CD4-positive, alpha-beta T cell treated with Interleukin-21 for 1 hour (primary cell): ENCODE measurements around the gene SCYL1.

Experiments used
- DNase-seq: peaks from one replicate; pipeline ENCODE4 v3.0.0-alpha.2; 2020

Gene SCYL1

GRCh38 chr11:65555693-65556231 is 30.9 kb downstream of the SCYL1 start:
- DNase-seq: no peak

DNA sequence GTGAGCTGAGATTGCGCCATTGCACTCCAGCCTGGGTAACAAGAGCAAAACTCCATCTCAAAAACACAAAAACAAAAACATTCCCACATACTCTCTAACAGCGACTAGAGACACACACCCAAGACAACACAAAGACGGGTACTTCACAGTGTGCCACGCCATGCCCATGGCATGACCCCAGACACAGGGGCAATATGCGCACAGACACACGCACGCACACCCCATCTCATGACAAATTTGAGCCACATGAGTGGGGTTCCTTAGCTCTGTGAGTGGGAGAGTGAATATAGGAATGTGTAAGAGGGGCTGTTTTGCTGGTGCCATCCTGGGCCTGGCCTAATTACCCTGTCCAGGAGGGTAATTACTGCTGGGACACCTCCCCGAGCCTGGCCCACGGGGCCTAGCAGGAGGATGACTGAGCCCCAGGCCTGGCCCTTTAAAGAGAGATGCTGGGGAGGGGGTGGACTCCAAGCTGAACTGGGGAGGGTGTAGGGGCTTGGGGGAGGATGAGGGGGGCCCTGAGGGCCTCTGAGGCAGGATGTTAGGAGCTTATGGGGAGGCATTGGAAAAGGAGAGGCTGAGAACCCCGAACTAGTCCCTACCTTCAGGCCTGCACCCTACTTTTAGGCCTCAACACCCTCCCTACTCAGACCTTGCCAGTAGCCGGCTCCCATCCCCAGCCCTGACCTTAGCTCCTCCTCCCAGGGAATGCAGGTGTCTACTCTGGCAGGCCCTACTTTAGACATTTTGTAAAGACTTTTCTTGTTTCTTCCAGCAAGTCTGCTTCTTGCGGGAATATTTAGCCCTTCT is 31.8 kb downstream of the SCYL1 start:
- DNase-seq: no peak

GRCh38 chr11:65557280-65558001 is 32.6 kb downstream of the SCYL1 start:
- DNase-seq: no peak

DNA sequence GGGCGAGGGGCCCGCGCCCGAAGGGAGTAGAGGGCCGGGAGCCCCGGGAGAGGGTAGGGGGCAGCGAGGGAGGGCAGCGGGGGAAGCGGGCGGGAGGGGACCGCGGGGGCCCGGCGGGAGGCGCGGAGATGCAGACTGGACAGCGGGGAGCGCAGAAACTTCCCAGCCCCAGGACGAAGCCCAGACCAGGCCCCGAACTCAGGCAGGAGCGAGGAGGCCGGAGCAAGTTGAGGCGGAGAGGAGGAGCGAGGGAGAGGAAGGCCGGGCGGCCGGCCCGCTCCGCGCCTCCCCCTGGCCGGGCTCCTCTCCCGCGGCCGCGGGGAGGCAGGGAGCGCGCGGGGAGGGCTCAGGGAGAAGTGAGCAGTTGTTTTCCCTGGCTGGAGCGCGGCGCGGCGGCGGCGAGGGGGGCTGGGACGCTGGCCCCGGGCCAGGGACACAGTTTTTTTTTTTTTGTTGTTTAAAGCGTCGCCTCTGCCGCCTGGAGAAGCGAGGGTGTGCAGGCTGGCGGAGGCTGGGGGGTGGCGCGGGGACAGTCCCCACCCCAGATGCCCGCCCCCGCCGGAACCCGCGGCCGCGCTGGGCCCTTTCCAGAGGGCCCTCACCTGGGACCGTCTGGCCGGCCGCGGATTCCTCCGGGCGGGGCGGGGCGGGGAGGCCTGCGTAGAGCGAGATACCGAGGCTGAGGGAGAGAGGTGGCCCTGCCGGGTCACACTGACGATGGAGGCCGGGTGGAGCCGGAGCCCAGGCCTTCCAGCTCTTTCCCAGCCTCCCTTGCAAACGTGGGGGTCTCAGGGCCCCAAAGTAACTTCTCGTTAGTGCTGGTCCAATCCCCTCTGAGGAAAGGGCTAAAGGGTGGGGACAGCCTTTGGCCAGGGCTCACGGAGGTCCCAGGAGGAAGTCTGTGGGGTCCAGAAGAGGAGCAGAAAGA is 33.4 kb downstream of the SCYL1 start, which contains the start of gene LTBP3:
TSS of gene LTBP3 (minus strand) at position 358 of the 928 bp plus-strand sequence. CDS start 400 bp downstream, outside the sequence.
- DNase-seq: peak; percentile 55

DNA sequence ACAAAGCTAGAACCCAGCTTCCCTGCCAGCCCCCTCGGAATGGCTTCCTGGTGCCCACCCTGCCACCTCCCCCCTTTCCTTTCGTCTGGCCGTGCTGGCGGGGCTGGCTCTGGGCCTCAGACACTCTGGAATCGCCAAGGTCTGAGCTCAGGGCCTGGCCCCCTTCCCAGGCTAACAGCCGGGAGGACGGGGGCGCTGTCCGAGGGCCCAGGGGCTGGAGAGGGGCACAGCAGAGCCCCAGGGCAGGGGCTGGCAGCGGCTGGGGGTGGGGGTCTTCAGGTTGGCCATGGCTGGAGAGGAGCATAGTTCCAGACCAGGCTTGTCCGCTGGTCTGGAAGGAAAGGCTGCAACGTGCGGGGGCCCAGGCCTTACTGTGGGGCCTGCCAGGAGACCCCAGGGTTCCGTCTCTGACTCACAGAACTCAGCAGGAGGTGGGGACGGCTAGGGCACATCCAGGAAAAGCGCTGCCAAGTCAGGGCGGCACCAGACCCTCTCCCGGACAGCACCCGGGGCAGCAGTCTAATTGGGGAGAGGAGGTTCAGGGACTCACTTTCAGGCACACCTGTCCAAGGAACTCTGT is 34.1 kb downstream of the SCYL1 start:
- DNase-seq: no peak

DNA sequence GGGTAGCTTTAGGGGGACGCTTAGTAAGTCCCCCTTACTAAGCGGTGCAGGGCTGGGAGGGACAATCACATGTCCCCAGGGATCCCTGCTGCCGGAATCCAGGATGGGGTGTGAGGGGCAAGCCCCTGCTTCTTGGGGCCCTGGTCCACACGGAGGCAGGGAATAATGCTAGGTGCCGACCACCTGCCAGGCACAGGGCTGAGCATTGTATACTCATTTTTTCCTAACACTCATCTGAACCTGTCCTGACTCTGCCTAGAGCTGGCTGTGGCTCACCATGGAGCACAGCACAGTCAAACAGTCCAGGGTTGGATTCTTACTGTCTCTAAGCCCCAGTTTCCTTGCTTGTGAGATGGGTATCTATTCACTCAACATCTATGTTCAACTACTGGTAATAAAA is 34.7 kb downstream of the SCYL1 start:
- DNase-seq: no peak

DNA sequence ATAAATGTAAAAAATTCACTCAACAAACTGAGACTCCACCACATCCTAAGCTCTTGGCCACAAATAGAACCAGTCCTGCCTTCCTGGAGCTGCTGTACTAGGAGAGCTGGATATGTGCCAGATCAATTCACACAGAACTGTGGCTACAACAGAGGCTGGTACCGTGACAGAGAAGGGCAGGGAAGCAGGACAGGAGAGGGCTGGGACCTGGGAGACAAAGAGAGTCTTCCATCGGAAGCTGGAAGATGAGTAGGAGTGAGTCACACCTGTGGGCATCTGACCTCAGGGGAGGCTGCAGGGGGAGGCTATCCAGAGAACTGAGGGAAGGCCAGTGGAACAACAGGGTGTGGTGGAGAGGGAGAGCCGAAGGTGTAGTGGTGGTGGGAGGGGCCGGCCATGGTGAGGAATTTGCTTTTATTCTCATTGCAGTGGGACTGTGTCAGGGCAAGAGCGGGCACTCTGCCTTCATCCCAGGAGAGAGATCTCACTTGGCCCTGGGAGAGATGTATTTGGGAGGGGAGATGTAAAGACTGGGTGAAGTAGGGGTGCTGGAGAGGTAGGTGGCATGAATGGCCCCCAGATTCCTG is 35.2 kb downstream of the SCYL1 start:
- no peak for DNase-seq

GRCh38 chr11:65560555-65561418 is 35.9 kb downstream of the SCYL1 start:
- no peak for DNase-seq

DNA sequence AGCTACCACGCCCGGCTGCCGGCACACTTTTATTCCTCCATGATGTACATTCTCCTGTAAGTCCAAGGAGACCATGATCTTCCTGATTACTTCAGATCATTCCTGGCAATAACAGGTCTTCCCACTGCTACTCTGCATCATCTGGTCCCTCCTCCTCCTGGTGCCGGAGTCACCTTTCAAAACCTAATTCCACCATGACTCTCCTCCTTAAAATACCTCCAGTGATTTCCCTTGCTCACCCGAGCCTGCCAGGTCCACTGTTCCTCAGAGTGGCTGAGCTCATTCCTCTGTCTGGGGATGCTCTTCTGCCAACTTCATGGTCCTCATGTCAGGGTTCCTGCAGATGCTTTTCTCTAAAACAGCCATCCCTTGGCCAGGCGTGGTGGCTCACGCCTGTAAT is 37.1 kb downstream of the SCYL1 start:
- DNase-seq: no peak

- DNase-seq: no peak
These were observed 37.9 kb downstream of the SCYL1 start for GRCh38 chr11:65562788-65563187.

DNA sequence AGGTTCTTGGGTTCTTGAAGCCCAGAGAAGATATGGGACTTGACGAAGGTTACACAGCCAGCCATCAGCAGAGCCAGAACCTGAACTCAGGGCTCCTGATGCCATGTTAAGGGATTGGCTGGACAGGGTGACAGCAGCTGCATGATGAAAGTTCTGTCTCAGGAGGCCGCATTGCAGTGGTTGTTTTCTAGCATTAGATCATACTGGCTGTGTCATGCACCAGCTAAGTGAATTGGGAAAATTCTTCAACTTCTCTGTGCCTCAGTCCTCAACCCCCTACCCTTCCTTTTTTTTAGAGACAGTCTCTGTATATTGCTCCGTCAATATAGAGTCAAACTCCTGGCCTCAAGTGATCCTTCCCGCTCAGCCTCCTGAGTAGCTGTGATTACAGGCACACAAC is 38.7 kb downstream of the SCYL1 start:
- no peak for DNase-seq

GRCh38 chr11:65564879-65565559 is 40.1 kb downstream of the SCYL1 start:
- peak; percentile 56 for DNase-seq

- peak; percentile 83 for DNase-seq
These were observed 41.0 kb downstream of the SCYL1 start for GRCh38 chr11:65565624-65566453.

DNA sequence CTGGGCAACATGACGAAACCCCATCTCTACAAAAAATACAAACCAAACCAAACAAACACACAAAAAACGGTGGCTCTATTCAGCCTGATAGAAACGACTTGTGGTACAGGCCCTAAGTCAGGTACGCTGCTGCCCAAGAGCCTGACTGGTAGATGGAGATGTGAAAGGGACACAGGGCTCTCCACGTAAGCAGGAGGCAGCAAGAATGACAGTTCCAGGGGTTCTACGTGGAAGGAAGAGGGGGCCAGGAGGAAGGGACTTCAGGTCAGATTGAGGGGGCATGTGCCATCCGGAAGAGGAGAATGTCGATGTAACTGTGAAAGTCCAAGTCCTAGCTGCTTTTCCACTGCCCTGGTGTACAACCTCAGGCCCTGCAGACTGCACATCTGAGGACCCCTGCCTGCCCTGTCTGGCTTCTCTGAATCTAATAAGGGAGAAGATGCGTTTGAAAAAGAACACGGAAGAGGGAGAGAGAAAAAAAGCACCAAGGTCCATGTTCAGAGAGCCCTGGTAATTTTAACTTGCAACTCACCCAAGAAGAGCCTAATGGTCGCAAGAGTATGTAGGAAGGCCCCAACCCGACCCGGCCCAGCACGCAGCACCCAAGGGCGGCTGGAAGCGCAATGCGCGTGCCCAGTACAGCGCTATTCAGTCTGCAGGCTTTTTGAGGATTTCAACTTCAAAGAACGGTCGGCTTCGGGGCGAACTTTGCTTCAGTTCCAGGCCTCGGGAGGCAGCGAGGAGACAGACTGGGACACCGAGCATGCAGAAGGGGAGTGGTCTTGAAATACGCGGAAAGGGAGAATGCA is 44.5 kb downstream of the SCYL1 start:
- DNase-seq: no peak

DNA sequence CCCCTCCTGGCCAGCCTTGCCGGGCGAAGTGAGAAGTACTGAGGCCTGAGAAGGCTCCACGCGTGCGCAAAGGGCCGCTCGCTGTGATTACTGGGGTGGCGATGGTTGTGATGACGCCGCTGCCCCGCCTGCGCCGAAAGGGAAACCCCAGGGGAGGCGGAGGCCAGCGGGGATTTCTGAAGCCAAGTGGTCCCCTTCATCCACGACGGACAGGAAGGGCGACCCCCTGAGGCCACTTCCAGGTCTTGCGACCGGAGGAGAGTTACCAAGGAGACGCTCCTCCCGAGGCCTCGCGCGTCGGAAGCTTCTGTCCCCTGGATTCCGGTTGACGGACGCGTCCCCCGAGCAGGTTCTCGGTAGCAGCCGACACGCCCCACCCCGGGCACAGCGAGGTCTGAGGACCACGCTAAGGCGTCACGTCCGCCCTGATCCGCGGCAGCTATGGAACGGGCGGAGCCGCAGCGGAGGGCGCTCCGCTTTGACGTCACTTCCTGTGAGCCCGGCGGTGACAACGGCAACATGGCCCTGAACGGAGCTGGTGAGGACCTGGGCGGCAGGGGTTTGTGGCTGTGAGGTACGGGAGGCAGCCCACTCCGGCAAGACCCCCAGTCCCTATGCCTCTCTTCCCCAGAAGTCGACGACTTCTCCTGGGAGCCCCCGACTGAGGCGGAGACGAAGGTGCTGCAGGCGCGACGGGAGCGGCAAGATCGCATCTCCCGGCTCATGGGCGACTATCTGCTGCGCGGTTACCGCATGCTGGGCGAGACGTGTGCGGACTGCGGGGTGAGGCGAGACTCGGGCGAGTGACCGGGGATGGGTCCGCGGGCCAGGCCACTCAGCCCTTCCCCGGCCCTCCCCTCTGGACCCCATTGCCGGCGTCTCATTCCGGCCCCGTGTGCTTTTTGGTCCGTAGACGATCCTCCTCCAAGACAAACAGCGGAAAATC is 45.4 kb downstream of the SCYL1 start, which contains the start of gene ZNRD2:
TSS of gene ZNRD2 (plus strand) at position 505 of the 946 bp plus-strand sequence. CDS start at position 520, 15 bp downstream.
- DNase-seq: peak; percentile 98

- no peak for DNase-seq
These were observed 46.5 kb downstream of the SCYL1 start for GRCh38 chr11:65571420-65571819.

DNA sequence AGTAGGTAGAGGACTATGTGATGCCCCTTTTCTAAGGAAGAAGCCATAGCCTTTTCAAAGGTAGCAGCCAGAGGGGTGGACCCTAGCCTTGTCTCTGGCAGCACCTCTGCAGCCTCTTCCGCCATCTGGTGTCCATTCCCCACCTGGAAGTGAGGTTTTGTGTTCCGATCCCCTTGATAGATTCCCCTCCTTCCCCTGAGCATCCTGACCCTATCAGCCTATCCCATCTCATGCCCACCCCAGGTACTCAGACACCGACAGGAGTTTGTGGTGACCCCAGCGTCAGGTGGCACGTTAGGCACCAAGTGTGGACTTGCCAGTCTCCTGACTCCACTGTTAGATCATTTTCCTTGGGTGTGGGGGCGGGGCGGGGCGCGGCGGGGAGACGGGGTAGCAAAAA is 47.1 kb downstream of the SCYL1 start:
- no peak for DNase-seq
